Smooth muscle cell (in vitro differentiated cells): ENCODE results near the gene RELN. TPM values are rescaled to one million over a fixed set of nuclear protein-coding genes. Genes with fewer than 3 reads are reported as not detected.

Source experiments
- DNase-seq: peaks from one replicate; lab custom pipeline; 2025; ENCODE audit not compliant: unreplicated experiment; lab: John Stamatoyannopoulos, UW
- H2AFZ ChIP-seq: fragments of 200-600 bp; sonication (generic); 2 replicates; pipeline ENCODE4 v1.6.0; 2016; ENCODE audit warnings: antibody characterized with exemption, low read depth, mild to moderate bottlenecking
- H3F3A ChIP-seq: fragments of 200-600 bp; sonication (generic); 2 replicates; pipeline ENCODE4 v1.6.0; 2017; ENCODE audit warnings: antibody characterized with exemption, low read depth
- H3K27ac ChIP-seq: fragments of 200-600 bp; sonication (generic); 2 replicates; pipeline ENCODE4 v1.5.1; 2016; ENCODE audit warnings: low read depth, mild to moderate bottlenecking
- H3K27me3 ChIP-seq: fragments of 200-600 bp; sonication (generic); 2 replicates; pipeline ENCODE4 v1.6.1; 2016; ENCODE audit warnings: low read depth, mild to moderate bottlenecking
- H3K36me3 ChIP-seq: fragments of 200-600 bp; sonication (generic); 2 replicates; pipeline ENCODE4 v1.5.1; 2016; ENCODE audit warnings: low read depth
- H3K4me1 ChIP-seq: fragments of 200-600 bp; sonication (generic); 2 replicates; pipeline ENCODE4 v1.5.1; 2016; ENCODE audit warnings: low read depth
- H3K4me2 ChIP-seq: fragments of 200-600 bp; sonication (generic); 2 replicates; pipeline ENCODE4 v1.6.0; 2016; ENCODE audit warnings: mild to moderate bottlenecking
- H3K4me3 ChIP-seq: fragments of 200-600 bp; sonication (generic); 2 replicates; pipeline ENCODE4 v1.5.1; 2016; ENCODE audit warnings: mild to moderate bottlenecking
- H3K79me2 ChIP-seq: fragments of 200-600 bp; sonication (generic); 2 replicates; pipeline ENCODE4 v1.6.0; 2016; ENCODE audit warnings: low read depth, mild to moderate bottlenecking
- H3K9ac ChIP-seq: fragments of 200-600 bp; sonication (generic); 2 replicates; pipeline ENCODE4 v1.6.0; 2016; ENCODE audit warnings: low read depth
- H3K9me3 ChIP-seq: fragments of 200-600 bp; sonication (generic); replicated peaks from 2 replicates; pipeline ENCODE4 v1.5.1; 2016; ENCODE audit warnings: low read depth
- H4K20me1 ChIP-seq: fragments of 200-600 bp; sonication (generic); 2 replicates; pipeline ENCODE4 v1.6.0; 2016; ENCODE audit warnings: low read depth
- CTCF ChIP-seq: fragments of 200-600 bp; sonication (generic); IDR thresholded peaks from 2 replicates; pipeline ENCODE4 v1.5.1; 2017; ENCODE audit warnings: borderline replicate concordance, mild to moderate bottlenecking, antibody characterized with exemption; ENCODE audit not compliant: insufficient read depth, poor library complexity, severe bottlenecking
- WGBS: methylation state at CpG from one replicate; pipeline ENCODE4 v1.1.7; 2016; ENCODE audit warnings: low lambda C conversion rate; 5-methylcytosine and 5-hydroxymethylcytosine counted together
- polyA plus RNA-seq: library from polyadenylated mRNA; unstranded; fragments of >200 nt; fragmentation: Nextera tagmentation; extraction: Ambion mirVana; gene quantifications from 2 replicates; pipeline ENCODE4 v1.2.1, GENCODE V29; 2016
- total RNA-seq: library from RNA; depleted of rRNA; stranded (reverse); fragments of >200 nt; gene quantifications from 2 replicates; pipeline ENCODE4 v1.2.3, GENCODE V29; 2014

RELN gene
- total and polyA plus RNA-seq, 2 experiments from 2014 or later = 0.90 TPM; not detected in 1

GRCh38 chr7:103772171-103772773 is 217.2 kb downstream of the RELN start:
- no peaks in the 10 kb centered on the region for H3K27me3 ChIP-seq
- TF ChIP-seq CTCF = no peak

GRCh38 chr7:103771294-103771693 is 218.2 kb downstream of the RELN start:
- Histone ChIP-seq H4K20me1 (no peaks in the 10 kb centered on the region), H3K27me3 (no peaks in the 10 kb centered on the region), H3K27ac (no peak overlapping the region), H3K9me3 (no peaks in the 10 kb centered on the region), H3K4me1 (peaks cover 4% of the 10 kb centered on the region), H3K4me2 (no peak overlapping the region), H3K4me3 (no peak overlapping the region), H3F3A (no peaks in the 10 kb centered on the region), H3K9ac (no peak overlapping the region), H2AFZ (no peak overlapping the region), H3K36me3 (no peaks in the 10 kb centered on the region), H3K79me2 (no peaks in the 10 kb centered on the region)
- TF ChIP-seq CTCF = no peak
- DNase-seq = no peak
- 84% methylated on average over 2 of the region's 2 CpGs for WGBS

More at GRCh38 chr7:103772171-103772773, 217.2 kb downstream of the RELN start:
- H3K9me3 ChIP-seq = no peaks in the 10 kb centered on the region
- H3F3A ChIP-seq = no peaks in the 10 kb centered on the region
- H3K4me2 ChIP-seq = no peak overlapping the region
- H4K20me1 ChIP-seq = no peaks in the 10 kb centered on the region
- no peak overlapping the region for H3K9ac ChIP-seq
- no peak overlapping the region for H3K27ac ChIP-seq
- no peak for DNase-seq
- no peak overlapping the region for H3K4me3 ChIP-seq
- 52% methylated on average over 2 of the region's 2 CpGs for whole genome bisulfite sequencing
- H3K79me2 ChIP-seq = no peaks in the 10 kb centered on the region
- no peaks in the 10 kb centered on the region for H3K36me3 ChIP-seq
- H3K4me1 ChIP-seq = no peaks in the 10 kb centered on the region
- H2AFZ ChIP-seq = no peak overlapping the region

- no peak overlapping the region for H3K4me2 ChIP-seq
- H3K79me2 ChIP-seq = no peaks in the 10 kb centered on the region
- H4K20me1 ChIP-seq = no peaks in the 10 kb centered on the region
- TF ChIP-seq CTCF = no peak
- no peak overlapping the region for H3K27ac ChIP-seq
- no peaks in the 10 kb centered on the region for H3K9me3 ChIP-seq
- no peak overlapping the region for H3K9ac ChIP-seq
- H3K4me1 ChIP-seq = peaks cover 14% of the 10 kb centered on the region
- H3K27me3 ChIP-seq = no peaks in the 10 kb centered on the region
- 80% methylated on average over 5 of the region's 5 CpGs for WGBS
- no peaks in the 10 kb centered on the region for H3F3A ChIP-seq
- no peak overlapping the region for H3K4me3 ChIP-seq
- no peak overlapping the region for H2AFZ ChIP-seq
- no peak for DNase-seq
- no peaks in the 10 kb centered on the region for H3K36me3 ChIP-seq
Measured at GRCh38 chr7:103766660-103767059, 222.8 kb downstream of the RELN start.

- no peaks in the 10 kb centered on the region for H3K9me3 ChIP-seq
- no peak for TF ChIP-seq CTCF
- H3K4me2 ChIP-seq = no peak overlapping the region
- no peaks in the 10 kb centered on the region for H3K36me3 ChIP-seq
- 31% methylated on average over 3 of the region's 3 CpGs for WGBS
- H3K27me3 ChIP-seq = no peaks in the 10 kb centered on the region
- no peaks in the 10 kb centered on the region for H4K20me1 ChIP-seq
- no peak overlapping the region for H3K9ac ChIP-seq
- H2AFZ ChIP-seq = no peak overlapping the region
- no peak for DNase-seq
- H3K27ac ChIP-seq = no peak overlapping the region
- H3K4me1 ChIP-seq = peaks cover 14% of the 10 kb centered on the region
- H3K4me3 ChIP-seq = no peak overlapping the region
- H3K79me2 ChIP-seq = no peaks in the 10 kb centered on the region
- H3F3A ChIP-seq = no peaks in the 10 kb centered on the region
Measured at GRCh38 chr7:103765901-103766300, 223.6 kb downstream of the RELN start.
